ENCODE data around the gene LYRM4.

LYRM4 gene

GRCh38 chr6:5174756-5175549 lies 85.8 kb downstream of the LYRM4 start:
- no peak for DNase-seq (ENCODE audit: low read depth)

- DNase-seq (ENCODE audit: low read depth) = no peak
These were observed 86.5 kb downstream of the LYRM4 start for GRCh38 chr6:5174244-5174643.

- DNase-seq (ENCODE audit: low read depth) = no peak
These were observed 86.9 kb downstream of the LYRM4 start for GRCh38 chr6:5173810-5174209.

GRCh38 chr6:5172897-5173474 lies 87.8 kb downstream of the LYRM4 start:
- no peak for DNase-seq (ENCODE audit: low read depth)

- DNase-seq (ENCODE audit: low read depth) = no peak
These were observed 88.6 kb downstream of the LYRM4 start for GRCh38 chr6:5172041-5172653.

- no peak for DNase-seq (ENCODE audit: low read depth)
These were observed 93.2 kb downstream of the LYRM4 start for GRCh38 chr6:5167501-5167900.

GRCh38 chr6:5164092-5164491 lies 96.7 kb downstream of the LYRM4 start:
- DNase-seq (ENCODE audit: low read depth) = no peak

- DNase-seq (ENCODE audit: low read depth) = no peak
These were observed 97.5 kb downstream of the LYRM4 start for GRCh38 chr6:5163247-5163646.

GRCh38 chr6:5162355-5162754 lies 98.4 kb downstream of the LYRM4 start:
- no peak for DNase-seq (ENCODE audit: low read depth)

GRCh38 chr6:5160206-5160605 lies 100.5 kb downstream of the LYRM4 start:
- no peak for DNase-seq (ENCODE audit: low read depth)

- no peak for DNase-seq (ENCODE audit: low read depth)
These were observed 101.6 kb downstream of the LYRM4 start for GRCh38 chr6:5159162-5159561.

GRCh38 chr6:5158180-5158579 lies 102.6 kb downstream of the LYRM4 start:
- DNase-seq (ENCODE audit: low read depth) = peak; percentile 23

- no peak for DNase-seq (ENCODE audit: low read depth)
These were observed 103.1 kb downstream of the LYRM4 start for GRCh38 chr6:5157621-5158138.

- DNase-seq (ENCODE audit: low read depth) = no peak
These were observed 104.1 kb downstream of the LYRM4 start for GRCh38 chr6:5156627-5157026.

- DNase-seq (ENCODE audit: low read depth) = peak; percentile 52
These were observed 104.8 kb downstream of the LYRM4 start for GRCh38 chr6:5155906-5156305.

GRCh38 chr6:5153186-5153585 lies 107.6 kb downstream of the LYRM4 start:
- no peak for DNase-seq (ENCODE audit: low read depth)

GRCh38 chr6:5152460-5152859 lies 108.3 kb downstream of the LYRM4 start:
- DNase-seq (ENCODE audit: low read depth) = no peak

- DNase-seq (ENCODE audit: low read depth) = peak; percentile 59
These were observed 108.8 kb downstream of the LYRM4 start for GRCh38 chr6:5151955-5152401.

GRCh38 chr6:5151360-5151954 lies 109.3 kb downstream of the LYRM4 start:
- no peak for DNase-seq (ENCODE audit: low read depth)

- DNase-seq (ENCODE audit: low read depth) = no peak
These were observed 110.1 kb downstream of the LYRM4 start for GRCh38 chr6:5150551-5151075.

GRCh38 chr6:5149891-5150290 lies 110.9 kb downstream of the LYRM4 start:
- no peak for DNase-seq (ENCODE audit: low read depth)

- DNase-seq (ENCODE audit: low read depth) = no peak
These were observed 111.5 kb downstream of the LYRM4 start for GRCh38 chr6:5149159-5149704.

Measured in amniotic epithelial cell (primary cell).